Stomach smooth muscle (tissue), 2 donors: ENCODE data around the gene NAA10.

Experiments
- H3K27ac ChIP-seq: one replicate; pipeline ENCODE4 v1.7.0; 2013; ENCODE audit warnings: mild to moderate bottlenecking, low read length, inconsistent platforms
- H3K27me3 ChIP-seq, 2 donors: one replicate each; pipeline ENCODE4 v1.7.0; 2013; ENCODE audit warnings: low read length in 2 of 2; ENCODE audit not compliant: insufficient read depth in 2 of 2, control insufficient read depth in 1 of 2
- H3K36me3 ChIP-seq, 2 donors: one replicate each; pipeline ENCODE4 v1.7.0; 2013; ENCODE audit warnings: low read length in 2 of 2; ENCODE audit not compliant: control insufficient read depth in 2 of 2, insufficient read depth in 2 of 2
- H3K4me1 ChIP-seq: one replicate; pipeline ENCODE4 v1.7.0; 2013; ENCODE audit warnings: low read length; ENCODE audit not compliant: control insufficient read depth, insufficient read depth
- H3K4me3 ChIP-seq, 2 donors: one replicate each; pipeline ENCODE4 v1.7.0; 2013; ENCODE audit warnings: low read length in 2 of 2
- H3K9ac ChIP-seq, 2 donors: one replicate each; pipeline ENCODE4 v1.7.0; 2013; ENCODE audit warnings: low read length in 2 of 2, mild to moderate bottlenecking in 1 of 2
- H3K9me3 ChIP-seq, 2 donors: one replicate each; pipeline ENCODE4 v1.7.0; 2013; ENCODE audit warnings: low read length in 2 of 2; ENCODE audit not compliant: control insufficient read depth in 2 of 2
- donor health status: healthy.
- donor health status: Pancreatic carcinoma.

Gene NAA10

GRCh38 chrX:153934148-153934761 lies 582 bp downstream of the NAA10 start:
- H3K4me3 ChIP-seq: peak overlapping the region; percentile 73 to 78
- peaks cover 17% of the 10 kb centered on the region for H3K4me1 ChIP-seq
- H3K27ac ChIP-seq: peak overlapping the region; percentile 11
- peaks cover 10% of the 10 kb centered on the region in 2 donors for H3K36me3 ChIP-seq
- H3K9ac ChIP-seq: peak overlapping the region; percentile 57 to 64
- no peaks in the 10 kb centered on the region for H3K9me3 ChIP-seq
- H3K27me3 ChIP-seq: peaks cover 0 to 2% of the 10 kb centered on the region in 2 donors

- H3K4me3 ChIP-seq: peak overlapping the region; percentile 73 to 78
- H3K27me3 ChIP-seq: peaks cover 0 to 2% of the 10 kb centered on the region in 2 donors
- no peaks in the 10 kb centered on the region for H3K9me3 ChIP-seq
- peaks cover 10% of the 10 kb centered on the region in 2 donors for H3K36me3 ChIP-seq
- peak overlapping the region in 1 of 2 donors; percentile 57 for H3K9ac ChIP-seq
- peak overlapping the region; percentile 11 for H3K27ac ChIP-seq
- peaks cover 18% of the 10 kb centered on the region for H3K4me1 ChIP-seq
Measured at GRCh38 chrX:153933748-153934147, 1.1 kb downstream of the NAA10 start.

GRCh38 chrX:153932220-153932915 lies 2.5 kb downstream of the NAA10 start:
- Histone ChIP-seq H3K9ac (no peak overlapping the region), H3K4me1 (peaks cover 26% of the 10 kb centered on the region)

GRCh38 chrX:153931748-153932147 lies 3.1 kb downstream of the NAA10 start:
- H3K4me3 ChIP-seq: no peak overlapping the region
- H3K9ac ChIP-seq: no peak overlapping the region
- peaks cover 0 to 2% of the 10 kb centered on the region in 2 donors for H3K27me3 ChIP-seq
- no peaks in the 10 kb centered on the region for H3K9me3 ChIP-seq
- H3K36me3 ChIP-seq: peaks cover 10% of the 10 kb centered on the region in 2 donors
- no peak overlapping the region for H3K27ac ChIP-seq
- peaks cover 33% of the 10 kb centered on the region for H3K4me1 ChIP-seq

More at GRCh38 chrX:153932220-153932915, 2.5 kb downstream of the NAA10 start:
- Histone ChIP-seq H3K4me3 (no peak overlapping the region), H3K27ac (no peak overlapping the region), H3K36me3 (peaks cover 10% of the 10 kb centered on the region in 2 donors), H3K27me3 (peaks cover 0 to 2% of the 10 kb centered on the region in 2 donors), H3K9me3 (no peaks in the 10 kb centered on the region)

- Histone ChIP-seq H3K36me3 (peaks cover 10% of the 10 kb centered on the region in 2 donors), H3K9me3 (no peaks in the 10 kb centered on the region), H3K27me3 (peaks cover 0 to 2% of the 10 kb centered on the region in 2 donors), H3K4me1 (peaks cover 38% of the 10 kb centered on the region), H3K4me3 (no peak overlapping the region), H3K27ac (no peak overlapping the region), H3K9ac (no peak overlapping the region)
Measured at GRCh38 chrX:153931151-153931550, 3.7 kb downstream of the NAA10 start.

GRCh38 chrX:153930011-153930910 lies 4.6 kb downstream of the NAA10 start:
- Histone ChIP-seq H3K9ac (no peak overlapping the region), H3K4me3 (no peak overlapping the region), H3K27me3 (peaks cover 0 to 5% of the 10 kb centered on the region in 2 donors), H3K36me3 (peaks cover 10% of the 10 kb centered on the region in 2 donors), H3K9me3 (no peaks in the 10 kb centered on the region), H3K27ac (peak overlapping the region; percentile 37), H3K4me1 (peaks cover 42% of the 10 kb centered on the region)

GRCh38 chrX:153929576-153929975 lies 5.3 kb downstream of the NAA10 start:
- Histone ChIP-seq H3K36me3 (peaks cover 10% of the 10 kb centered on the region in 2 donors), H3K27ac (peak overlapping the region; percentile 37), H3K9me3 (no peaks in the 10 kb centered on the region), H3K4me1 (peaks cover 43% of the 10 kb centered on the region), H3K9ac (no peak overlapping the region), H3K4me3 (no peak overlapping the region), H3K27me3 (peaks cover 0 to 5% of the 10 kb centered on the region in 2 donors)

- Histone ChIP-seq H3K27me3 (peaks cover 0 to 8% of the 10 kb centered on the region in 2 donors), H3K27ac (no peak overlapping the region), H3K4me1 (peaks cover 41% of the 10 kb centered on the region), H3K9ac (no peak overlapping the region), H3K9me3 (no peaks in the 10 kb centered on the region), H3K36me3 (peaks cover 10% of the 10 kb centered on the region in 2 donors), H3K4me3 (peak overlapping the region in 1 of 2 donors; percentile 79)
Measured at GRCh38 chrX:153928846-153929245, 6.0 kb downstream of the NAA10 start.

- peaks cover 10% of the 10 kb centered on the region in 2 donors for H3K36me3 ChIP-seq
- H3K27ac ChIP-seq: peak overlapping the region; percentile 95
- H3K27me3 ChIP-seq: peaks cover 0 to 8% of the 10 kb centered on the region in 2 donors
- H3K9me3 ChIP-seq: no peaks in the 10 kb centered on the region
- peak overlapping the region; percentile 65 to 79 for H3K4me3 ChIP-seq
- H3K4me1 ChIP-seq: peaks cover 43% of the 10 kb centered on the region
- peak overlapping the region; percentile 85 to 87 for H3K9ac ChIP-seq
Measured at GRCh38 chrX:153927922-153928760, 6.7 kb downstream of the NAA10 start.

GRCh38 chrX:153927672-153927921 lies 7.2 kb downstream of the NAA10 start:
- peaks cover 0 to 8% of the 10 kb centered on the region in 2 donors for H3K27me3 ChIP-seq
- no peaks in the 10 kb centered on the region for H3K9me3 ChIP-seq
- peaks cover 10% of the 10 kb centered on the region in 2 donors for H3K36me3 ChIP-seq
- H3K4me3 ChIP-seq: peak overlapping the region; percentile 65 to 79
- peak overlapping the region; percentile 85 to 87 for H3K9ac ChIP-seq
- H3K4me1 ChIP-seq: peaks cover 48% of the 10 kb centered on the region
- H3K27ac ChIP-seq: peak overlapping the region; percentile 95
